Measurements from ENCODE around the gene ATL3.
A peak's percentile ranks its signal among the peaks of the same experiment; 100 is the strongest.
"Not testable (repeated sequence)": the region's sequence is repeated elsewhere in the genome, so short reads cannot be mapped to it uniquely, and the experiment has no call there.

The ATL3 gene, protein sequence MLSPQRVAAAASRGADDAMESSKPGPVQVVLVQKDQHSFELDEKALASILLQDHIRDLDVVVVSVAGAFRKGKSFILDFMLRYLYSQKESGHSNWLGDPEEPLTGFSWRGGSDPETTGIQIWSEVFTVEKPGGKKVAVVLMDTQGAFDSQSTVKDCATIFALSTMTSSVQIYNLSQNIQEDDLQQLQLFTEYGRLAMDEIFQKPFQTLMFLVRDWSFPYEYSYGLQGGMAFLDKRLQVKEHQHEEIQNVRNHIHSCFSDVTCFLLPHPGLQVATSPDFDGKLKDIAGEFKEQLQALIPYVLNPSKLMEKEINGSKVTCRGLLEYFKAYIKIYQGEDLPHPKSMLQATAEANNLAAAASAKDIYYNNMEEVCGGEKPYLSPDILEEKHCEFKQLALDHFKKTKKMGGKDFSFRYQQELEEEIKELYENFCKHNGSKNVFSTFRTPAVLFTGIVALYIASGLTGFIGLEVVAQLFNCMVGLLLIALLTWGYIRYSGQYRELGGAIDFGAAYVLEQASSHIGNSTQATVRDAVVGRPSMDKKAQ

GRCh38 chr11:63671322-63672155 is at the start of gene ATL3:
TSS of gene ATL3 (minus strand) at chr11:63671376. CDS start at chr11:63671335, 41 bp downstream.
- DNase-seq, result peak; percentile 96

DNA sequence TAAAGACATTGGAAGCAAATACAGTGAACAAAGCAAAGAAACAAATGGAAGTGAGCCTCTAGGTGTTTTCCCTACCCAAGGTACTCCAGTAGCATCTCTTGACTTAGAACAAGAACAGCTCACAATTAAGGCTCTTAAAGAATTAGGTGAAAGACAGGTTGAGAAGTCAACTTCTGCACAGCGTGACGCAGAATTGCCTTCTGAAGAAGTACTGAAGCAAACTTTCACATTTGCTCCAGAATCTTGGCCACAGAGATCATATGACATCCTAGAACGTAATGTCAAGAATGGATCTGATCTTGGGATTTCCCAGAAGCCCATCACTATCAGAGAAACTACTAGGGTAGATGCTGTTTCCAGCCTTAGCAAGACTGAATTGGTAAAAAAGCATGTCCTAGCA is 49.4 kb upstream of the ATL3 start:
- no peak for DNase-seq

GRCh38 chr11:63719987-63720386 is 48.8 kb upstream of the ATL3 start:
- no peak for DNase-seq

DNA sequence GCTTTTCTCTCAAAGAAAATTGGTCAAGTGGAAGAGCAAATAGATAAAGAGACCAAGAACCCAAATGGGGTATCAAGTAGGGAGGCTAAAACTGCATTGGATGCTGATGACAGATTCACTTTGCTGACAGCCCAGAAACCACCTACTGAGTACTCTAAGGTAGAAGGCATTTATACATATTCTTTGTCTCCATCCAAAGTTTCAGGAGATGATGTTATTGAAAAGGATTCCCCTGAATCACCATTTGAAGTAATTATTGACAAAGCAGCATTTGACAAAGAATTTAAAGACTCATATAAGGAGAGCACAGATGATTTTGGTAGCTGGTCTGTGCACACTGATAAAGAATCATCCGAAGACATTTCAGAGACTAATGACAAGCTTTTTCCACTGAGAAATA is 47.8 kb upstream of the ATL3 start:
- no peak for DNase-seq

DNA sequence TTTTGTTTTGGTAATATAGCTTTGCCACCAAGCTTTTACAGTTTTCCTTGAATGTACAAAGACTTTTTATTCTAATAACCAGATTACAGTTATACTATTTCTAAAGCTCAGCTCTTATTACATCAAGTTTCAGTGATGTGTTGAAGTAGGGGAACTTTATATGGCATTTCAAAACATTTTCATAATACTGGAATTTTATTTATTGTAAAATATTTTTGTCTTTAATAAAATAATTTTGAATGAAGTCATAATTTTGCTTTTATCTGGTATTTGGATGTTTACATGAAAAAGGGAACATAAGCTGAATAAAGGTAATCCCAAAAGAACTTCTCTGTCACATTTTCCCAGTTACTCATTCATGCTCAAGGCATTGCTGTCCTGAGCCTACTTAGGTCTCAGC is 44.9 kb upstream of the ATL3 start:
- DNase-seq, result no peak

GRCh38 chr11:63713766-63714165 is 42.6 kb upstream of the ATL3 start:
- no peak for DNase-seq

- no peak for DNase-seq
Observed at GRCh38 chr11:63711838-63712237, 40.7 kb upstream of the ATL3 start.

GRCh38 chr11:63710476-63711217 is 39.5 kb upstream of the ATL3 start:
- DNase-seq, result no peak

DNA sequence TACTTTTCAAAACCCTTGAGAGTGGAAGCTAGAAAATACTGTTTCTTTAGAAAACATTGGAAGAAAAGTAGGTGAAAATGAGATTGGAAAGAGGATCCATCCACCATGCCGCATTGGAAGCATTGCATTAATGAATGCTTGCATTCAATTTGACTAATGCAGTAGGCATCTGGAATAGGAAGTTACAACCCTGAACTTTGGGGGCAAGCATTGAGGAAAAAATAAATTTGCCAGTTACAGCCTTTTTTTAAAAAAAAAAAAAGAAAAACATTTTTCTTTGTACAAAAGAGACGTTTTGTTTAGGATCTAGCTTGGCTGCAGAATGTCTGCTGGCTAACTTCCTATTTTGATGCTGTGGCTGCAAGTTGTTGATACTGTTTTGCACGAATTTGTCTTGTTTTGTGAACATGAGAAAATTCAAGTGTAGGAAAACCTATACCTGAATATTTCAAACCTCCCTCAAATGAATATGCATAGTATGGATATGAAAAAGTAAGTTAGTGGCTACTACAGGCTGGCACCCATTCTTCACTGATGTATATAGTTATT is 38.2 kb upstream of the ATL3 start:
- DNase-seq, result no peak

- DNase-seq, result no peak
Observed at GRCh38 chr11:63708764-63709163, 37.6 kb upstream of the ATL3 start.

DNA sequence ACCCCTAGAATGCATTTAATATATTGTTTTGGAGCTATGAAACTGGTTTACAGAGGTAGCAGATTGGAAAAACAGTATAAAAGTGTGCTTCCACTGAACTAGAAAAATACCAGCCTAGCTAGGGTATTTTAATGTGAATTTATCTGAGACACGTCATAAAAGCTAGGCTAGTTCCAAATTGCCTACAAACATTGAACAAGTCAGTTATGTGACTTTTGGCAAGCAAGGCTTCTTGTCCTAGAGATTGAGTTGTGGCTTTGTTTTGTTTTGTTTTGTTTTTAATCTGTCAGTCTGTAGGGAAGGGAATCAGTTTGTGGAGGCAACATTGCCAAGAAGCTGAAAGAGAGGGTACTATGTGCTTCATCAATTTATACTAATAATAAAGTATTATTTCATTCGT is 34.4 kb upstream of the ATL3 start:
- DNase-seq, result no peak

DNA sequence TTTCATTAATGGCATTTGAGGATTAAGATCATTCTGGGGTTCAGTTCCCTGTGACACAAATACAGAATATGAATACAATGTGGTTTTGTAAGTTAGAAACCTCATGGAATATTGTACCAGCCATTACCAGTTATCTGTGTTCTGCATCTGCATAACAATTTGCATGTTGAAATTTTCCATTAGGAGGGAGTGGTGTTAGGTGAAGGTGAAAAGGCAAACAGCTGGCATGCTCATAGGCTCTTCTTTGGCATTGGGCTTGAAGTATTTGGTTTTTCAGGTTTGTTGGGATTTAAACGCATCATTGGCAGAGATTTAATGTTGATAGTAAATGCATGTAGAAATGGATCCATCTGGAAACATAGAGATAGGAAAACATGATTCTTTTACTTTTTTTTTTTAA is 28.7 kb upstream of the ATL3 start:
- no peak for DNase-seq

DNA sequence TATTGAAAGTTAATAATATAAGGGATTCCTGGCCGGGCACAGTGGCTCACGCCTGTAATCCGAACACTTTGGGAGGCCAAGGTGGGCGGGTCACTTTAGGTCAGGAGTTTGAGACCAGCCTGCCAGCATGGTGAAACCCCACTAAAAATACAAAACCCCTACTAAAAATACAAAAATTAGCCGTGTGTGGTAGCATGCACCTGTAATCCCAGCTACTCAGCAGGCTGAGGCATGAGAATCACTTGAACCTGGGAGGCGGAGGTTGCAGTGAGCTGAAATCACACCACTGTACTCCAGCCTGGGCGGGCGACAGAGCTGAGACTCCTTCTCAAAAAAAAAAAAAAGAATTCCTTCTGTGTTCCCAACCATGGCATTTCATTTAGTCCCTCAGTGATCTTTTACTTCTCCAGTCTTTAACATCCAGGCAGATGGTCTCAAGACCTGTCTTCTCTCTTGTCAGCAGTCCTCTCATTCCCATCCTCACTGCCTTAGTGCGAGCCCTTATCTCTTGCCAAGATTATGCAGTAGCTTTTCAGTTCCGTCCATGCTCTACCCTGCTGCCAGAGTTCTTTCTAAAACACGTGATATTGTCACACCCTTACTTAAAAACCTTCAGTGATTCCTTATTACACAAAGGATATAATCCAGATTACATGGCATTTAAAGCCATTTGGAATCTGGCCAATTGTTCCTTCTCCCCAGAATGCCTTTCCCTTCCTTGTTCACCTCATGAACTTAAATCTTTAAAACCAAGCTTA is 28.0 kb upstream of the ATL3 start:
- DNase-seq, result no peak

DNA sequence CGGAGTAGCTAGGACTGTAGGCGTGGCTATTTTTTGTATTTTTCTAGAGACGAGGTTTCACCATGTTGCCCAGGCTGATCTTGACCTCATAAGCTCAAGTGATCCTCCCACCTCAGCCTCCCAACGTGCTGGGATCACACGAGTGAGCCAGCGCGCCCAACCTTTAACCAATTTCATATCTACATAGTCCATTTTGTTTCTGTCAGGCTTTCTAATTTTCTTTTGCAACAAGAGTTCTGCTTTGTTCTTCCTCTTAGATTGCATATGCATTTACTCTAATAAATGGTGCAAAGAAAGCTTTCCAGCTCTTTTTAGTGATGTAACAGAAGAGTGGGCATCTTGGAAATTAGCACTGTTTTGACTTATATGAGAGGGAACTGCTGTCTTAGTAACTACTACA is 23.4 kb upstream of the ATL3 start:
- DNase-seq, result no peak

DNA sequence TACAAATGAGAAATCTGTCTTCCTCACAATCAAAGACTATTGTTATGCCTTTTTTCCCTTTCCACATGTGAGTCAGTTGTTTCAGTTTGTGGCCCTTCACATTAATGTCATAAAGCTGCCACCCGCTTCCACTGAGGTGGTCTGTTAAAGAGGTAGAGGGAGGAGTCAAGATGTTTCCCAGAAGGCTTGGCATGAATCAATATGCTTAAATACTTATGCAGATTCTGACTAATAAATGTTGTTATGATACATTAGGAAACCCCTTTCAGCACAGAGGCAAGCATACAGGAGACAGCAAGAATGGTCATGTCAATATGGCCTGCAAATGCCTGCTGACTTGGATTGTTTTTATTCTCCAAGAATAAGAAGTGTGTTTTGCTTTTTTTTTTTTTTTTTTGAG is 16.7 kb upstream of the ATL3 start:
- peak; percentile 38 for DNase-seq

DNA sequence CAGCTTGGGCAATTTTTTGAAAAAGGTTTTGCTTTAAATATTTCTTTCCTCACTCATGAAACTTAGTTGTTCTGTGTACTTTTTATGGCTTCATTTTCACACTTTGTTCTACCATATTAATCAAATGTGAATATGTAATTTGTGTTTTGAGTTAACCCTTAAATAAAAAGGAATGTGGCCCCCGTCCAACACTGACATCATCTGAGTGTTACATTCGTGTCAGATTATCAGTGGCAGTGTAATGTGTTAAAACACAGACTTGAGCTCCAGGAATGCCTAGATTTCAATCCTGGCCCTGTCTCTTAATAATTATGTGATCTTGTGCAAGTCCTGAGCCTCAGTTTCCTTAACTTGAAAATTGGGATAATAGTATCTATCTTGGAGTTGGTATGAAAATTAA is 15.8 kb upstream of the ATL3 start:
- no peak for DNase-seq

DNA sequence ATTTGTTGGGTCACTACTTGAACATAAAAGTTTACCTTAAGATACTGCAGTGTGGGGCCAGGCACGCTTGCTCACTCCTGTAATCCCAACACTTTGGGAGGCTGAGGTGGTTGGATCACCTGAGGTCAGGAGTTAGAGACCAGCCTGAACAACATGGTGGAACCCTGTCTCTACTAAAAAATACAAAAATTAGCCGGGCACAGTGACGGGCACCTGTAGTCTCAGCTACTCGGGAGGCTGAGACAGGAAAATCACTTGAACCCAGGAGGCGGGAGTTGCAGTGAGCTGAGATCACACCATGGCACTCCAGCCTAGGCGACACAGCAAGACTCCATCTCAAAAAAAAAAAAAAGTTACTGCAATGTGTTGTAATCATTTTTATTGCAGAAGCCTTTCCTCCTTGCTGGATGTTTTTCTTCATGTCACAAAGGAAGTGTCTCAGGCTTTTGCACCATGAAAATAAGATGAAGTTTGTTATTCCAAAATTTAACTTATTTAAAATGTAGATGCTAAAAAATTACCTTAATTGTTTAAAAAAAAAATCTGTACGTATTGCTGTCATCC is 14.1 kb upstream of the ATL3 start:
- DNase-seq, result not testable (repeated sequence)

- DNase-seq, result no peak
Observed at GRCh38 chr11:63683133-63683991, 12.2 kb upstream of the ATL3 start.

GRCh38 chr11:63682066-63683021 is 11.2 kb upstream of the ATL3 start:
- DNase-seq, result peak; percentile 43
